HG03571 (cell line): ENCODE results near the gene STX1B.
A peak's percentile ranks its signal among the peaks of the same experiment; 100 is the strongest.

Experiments used
- ATAC-seq: cut with Tn5 transposase; IDR thresholded peaks from one replicate; pipeline ENCODE4 v1.9.1; 2021; ENCODE audit not compliant: unreplicated experiment

STX1B gene

GRCh38 chr16:30996985-30997724 lies 13.3 kb downstream of the STX1B start:
- peak; percentile 74 for ATAC-seq

GRCh38 chr16:30996324-30996984 lies 14.0 kb downstream of the STX1B start:
- ATAC-seq = no peak

GRCh38 chr16:30995927-30996323 lies 14.5 kb downstream of the STX1B start:
- no peak for ATAC-seq

- no peak for ATAC-seq
These were observed 17.3 kb downstream of the STX1B start for GRCh38 chr16:30992931-30993816.

- no peak for ATAC-seq
These were observed 18.1 kb downstream of the STX1B start for GRCh38 chr16:30992276-30992780.

GRCh38 chr16:30991052-30991451 lies 19.4 kb downstream of the STX1B start:
- no peak for ATAC-seq

- ATAC-seq = no peak
These were observed 20.3 kb downstream of the STX1B start for GRCh38 chr16:30990105-30990504.

- no peak for ATAC-seq
These were observed 20.9 kb downstream of the STX1B start for GRCh38 chr16:30989469-30990047.

- ATAC-seq = no peak
These were observed 22.8 kb downstream of the STX1B start for GRCh38 chr16:30987581-30988190.

GRCh38 chr16:30986129-30986991 lies 24.1 kb downstream of the STX1B start:
- ATAC-seq = no peak

GRCh38 chr16:30985401-30986128 lies 24.9 kb downstream of the STX1B start:
- no peak for ATAC-seq

GRCh38 chr16:30984669-30985400 lies 25.6 kb downstream of the STX1B start, which contains the start of gene HSD3B7:
HSD3B7 (plus strand) TSS chr16:30985207; CDS start chr16:30985659, 452 bp downstream.
- ATAC-seq = no peak

GRCh38 chr16:30983898-30984610 lies 26.4 kb downstream of the STX1B start:
- ATAC-seq = no peak

GRCh38 chr16:30983289-30983889 lies 27.0 kb downstream of the STX1B start:
- no peak for ATAC-seq

GRCh38 chr16:30982548-30983288 lies 27.7 kb downstream of the STX1B start:
- ATAC-seq = no peak

GRCh38 chr16:30980959-30981358 lies 29.5 kb downstream of the STX1B start:
- no peak for ATAC-seq
